GM12874 (cell line): Measurements from ENCODE around the gene GRXCR2.

ENCODE experiments used
- CTCF ChIP-seq: IDR thresholded peaks from 2 replicates; pipeline ENCODE4 v1.5.1; 2011; ENCODE audit warnings: low read depth, mild to moderate bottlenecking, control low read depth, low read length, moderate library complexity; ENCODE audit not compliant: insufficient read depth

GRXCR2 gene

GRCh38 chr5:145904743-145905142 is 31.9 kb upstream of the GRXCR2 start:
- no peak for TF ChIP-seq CTCF

- no peak for TF ChIP-seq CTCF
Observed at GRCh38 chr5:145903867-145904266, 31.1 kb upstream of the GRXCR2 start.

- TF ChIP-seq CTCF: peak; percentile 23; the same call in 1 of the 2 replicates
Observed at GRCh38 chr5:145903113-145903512, 30.3 kb upstream of the GRXCR2 start.

- TF ChIP-seq CTCF: no peak
Observed at GRCh38 chr5:145902421-145902820, 29.6 kb upstream of the GRXCR2 start.

GRCh38 chr5:145898171-145898570 is 25.4 kb upstream of the GRXCR2 start:
- no peak for TF ChIP-seq CTCF

- no peak for TF ChIP-seq CTCF
Observed at GRCh38 chr5:145889611-145890010, 16.8 kb upstream of the GRXCR2 start.

- peak; percentile 44; the same call in 1 of the 2 replicates for TF ChIP-seq CTCF
Observed at GRCh38 chr5:145887976-145888574, 15.3 kb upstream of the GRXCR2 start.
